ENCODE data around the gene ZNF350. TPM values are rescaled to one million over a fixed set of nuclear protein-coding genes. Genes with fewer than 3 reads are reported as not detected.
"Not testable (repeated sequence)": the region's sequence is repeated elsewhere in the genome, so short reads cannot be mapped to it uniquely, and the experiment has no call there.

ZNF350 gene
- total RNA-seq, 1 donor from 2014 or later = 16.0 TPM

DNA sequence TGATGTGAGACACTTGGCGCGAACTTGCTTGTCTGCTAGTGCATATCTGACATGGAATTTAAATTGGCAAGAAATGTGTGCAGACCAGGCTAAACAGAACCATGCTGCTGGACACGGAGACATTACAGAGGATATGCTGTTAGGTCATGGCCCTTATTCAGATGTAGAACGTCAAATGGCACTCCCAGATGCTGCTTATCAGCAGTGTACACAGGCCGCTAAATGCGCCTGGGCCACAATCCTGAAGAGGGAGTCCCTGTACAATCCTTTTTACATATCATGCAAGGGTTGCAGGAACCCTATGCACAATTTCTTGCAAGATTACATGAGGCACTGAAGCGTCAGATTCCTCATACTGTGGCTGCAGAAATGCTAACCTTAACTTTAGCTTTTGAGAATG lies 9.3 kb downstream of the ZNF350 start:
- DNase-seq (ENCODE audit: low spot score) (no peak), ATAC-seq (no peak)
- intact Hi-C loops (cut with DNase I) = no loop called here

DNA sequence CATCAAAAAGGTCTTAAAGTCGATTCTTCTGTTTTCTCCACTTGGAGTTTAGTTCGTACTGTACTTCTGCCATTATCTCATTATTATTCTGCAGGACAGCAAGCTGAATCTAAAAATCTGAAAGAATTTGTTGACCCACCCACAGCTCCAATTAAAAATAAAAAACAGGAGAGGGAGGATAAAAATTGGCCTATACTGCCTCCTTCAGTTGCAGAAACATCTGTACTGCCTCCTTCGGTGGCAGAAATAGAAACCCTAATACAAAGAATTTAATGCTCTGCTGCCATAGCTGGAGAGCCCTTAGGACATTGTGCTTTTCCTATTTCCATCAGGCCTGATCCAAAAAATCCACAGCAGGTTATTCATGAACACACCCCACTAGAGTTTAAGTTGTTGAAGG lies 9.8 kb downstream of the ZNF350 start:
- intact Hi-C loops (cut with DNase I) = no loop called here
- DNase-seq (ENCODE audit: low spot score) = no peak
- ATAC-seq = no peak

DNA sequence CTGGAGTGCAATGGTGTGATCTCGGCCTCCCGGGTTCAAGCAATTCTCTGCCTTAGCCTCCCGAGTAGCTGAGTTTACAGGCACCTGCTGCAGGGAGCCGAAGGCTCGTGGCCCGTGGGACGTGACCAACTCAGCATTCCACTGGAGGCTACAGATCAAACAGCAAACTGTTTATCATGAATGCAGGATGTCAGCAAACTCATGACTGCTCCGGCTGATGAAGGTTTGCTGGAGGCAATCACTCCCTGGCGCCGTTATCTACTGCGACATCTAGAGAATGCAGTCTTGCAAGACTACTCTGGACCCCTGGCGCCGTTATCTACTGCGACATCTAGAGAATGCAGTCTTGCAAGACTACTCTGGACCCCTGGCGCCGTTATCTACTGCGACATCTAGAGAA lies 10.9 kb downstream of the ZNF350 start:
- ATAC-seq; DNase-seq (ENCODE audit: low spot score); intact Hi-C loops (cut with DNase I): not testable (repeated sequence)

DNA sequence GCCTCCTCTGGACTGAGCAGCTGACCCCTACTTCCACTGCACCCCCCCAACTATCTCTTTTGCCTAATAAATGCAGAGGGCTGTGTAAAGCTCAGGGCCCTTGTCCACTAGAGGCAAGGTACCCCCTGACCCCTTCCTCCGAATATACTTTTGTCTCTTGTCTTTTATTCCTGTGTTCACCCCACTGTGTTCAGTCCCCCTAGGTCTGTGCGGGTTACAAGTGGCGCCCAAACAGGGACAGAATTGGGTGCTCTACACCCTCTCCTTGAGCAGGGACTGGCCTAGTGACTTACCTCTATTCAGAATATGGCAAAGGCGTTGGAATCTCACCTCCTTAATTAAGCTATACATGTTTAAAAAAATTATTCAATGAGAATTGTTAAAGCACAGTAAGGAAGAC lies 15.0 kb downstream of the ZNF350 start:
- intact Hi-C loops (cut with DNase I) = no loop called here
- ATAC-seq = no peak
- no peak for DNase-seq (ENCODE audit: low spot score)

- DNase-seq (ENCODE audit: low spot score) (no peak), ATAC-seq (no peak)
- intact Hi-C loops (cut with DNase I) = no loop called here
These were observed 15.9 kb downstream of the ZNF350 start for GRCh38 chr19:51970718-51971117.

GRCh38 chr19:51965583-51965982 lies 21.1 kb downstream of the ZNF350 start:
- ATAC-seq (no peak), DNase-seq (ENCODE audit: low spot score) (no peak)
- intact Hi-C loops (cut with DNase I) = no loop called here

GRCh38 chr19:51960621-51961233 lies 25.9 kb downstream of the ZNF350 start:
- intact Hi-C loops (cut with DNase I); DNase-seq (ENCODE audit: low spot score); ATAC-seq: not testable (repeated sequence)

DNA sequence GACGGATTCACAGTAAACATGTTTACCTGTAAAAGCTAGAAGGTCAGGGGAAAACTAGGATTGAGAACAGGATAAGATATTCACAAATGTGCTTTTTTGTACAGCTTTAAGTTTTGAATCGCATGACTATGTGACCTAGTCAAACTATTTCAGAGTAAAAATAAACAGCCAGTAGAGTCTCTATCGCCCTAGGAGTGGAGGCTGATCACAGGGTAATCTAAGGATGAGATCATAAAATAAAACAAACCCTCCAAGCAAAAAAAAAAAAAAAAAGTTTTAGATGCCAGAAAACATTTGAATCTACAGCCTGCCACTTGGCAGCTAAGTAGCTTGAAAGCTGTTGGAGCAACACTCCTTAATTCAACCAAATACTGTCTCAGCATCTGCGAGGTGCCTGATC lies 26.8 kb downstream of the ZNF350 start:
- DNase-seq (ENCODE audit: low spot score) = no peak
- ATAC-seq = no peak
- intact Hi-C loops (cut with DNase I) = no loop called here

GRCh38 chr19:51957846-51958245 lies 28.8 kb downstream of the ZNF350 start:
- intact Hi-C loops (cut with DNase I); ATAC-seq; DNase-seq (ENCODE audit: low spot score): not testable (repeated sequence)

DNA sequence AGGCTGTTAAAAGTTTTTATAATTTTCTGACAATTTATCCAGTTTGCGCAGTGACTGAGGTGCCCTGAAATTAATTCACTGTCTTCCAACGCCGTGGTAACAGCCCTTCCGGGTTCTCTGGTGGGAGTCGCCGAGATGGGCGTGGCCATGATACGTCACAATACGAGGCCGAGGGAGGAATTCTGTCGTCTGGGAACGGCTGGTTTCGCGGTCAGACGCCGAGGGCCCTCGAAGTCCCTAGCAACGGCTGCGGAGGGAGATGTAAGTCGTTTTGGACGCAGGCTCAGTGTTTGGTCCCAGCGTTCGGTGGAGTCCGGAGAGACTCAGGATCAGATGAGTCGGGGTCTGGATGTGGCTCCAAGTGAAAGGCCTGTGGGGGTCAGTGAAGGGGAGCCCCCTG lies 37.7 kb downstream of the ZNF350 start:
- no peak for ATAC-seq

GRCh38 chr19:51946602-51947001 lies 40.0 kb downstream of the ZNF350 start:
- ATAC-seq (no peak), DNase-seq (ENCODE audit: low spot score) (no peak)
- intact Hi-C loops (cut with DNase I) = no loop called here

More for the DNA sequence above, 37.7 kb downstream of the ZNF350 start:
- no peak for DNase-seq (ENCODE audit: low spot score)
- intact Hi-C loops (cut with DNase I) = no loop called here

GRCh38 chr19:51944798-51945552 lies 41.7 kb downstream of the ZNF350 start:
- DNase-seq (ENCODE audit: low spot score) (no peak), ATAC-seq (no peak)
- intact Hi-C loops (cut with DNase I) = no loop called here

DNA sequence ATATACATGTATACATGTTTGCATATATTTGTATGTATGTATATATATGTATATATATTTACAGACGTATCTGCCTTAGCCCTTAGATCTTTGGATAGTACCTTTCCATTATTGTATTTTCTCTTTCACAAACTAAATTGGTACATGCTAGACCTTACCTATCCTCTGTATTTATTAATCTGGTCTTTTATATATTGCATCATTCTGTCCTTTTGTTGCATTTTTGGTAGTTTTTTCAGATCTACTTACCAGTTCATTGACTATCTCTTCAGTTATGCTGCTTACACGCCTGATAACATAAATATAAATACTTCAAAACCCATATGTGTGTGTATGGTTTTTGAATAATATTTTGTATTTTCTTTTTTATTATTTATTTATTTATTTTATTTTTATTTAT lies 47.7 kb downstream of the ZNF350 start:
- ATAC-seq = no peak
- intact Hi-C loops (cut with DNase I) = no loop called here
- no peak for DNase-seq (ENCODE audit: low spot score)

- ATAC-seq = no peak
- intact Hi-C loops (cut with DNase I) = no loop called here
These were observed 54.7 kb downstream of the ZNF350 start for GRCh38 chr19:51931921-51932320.

DNA sequence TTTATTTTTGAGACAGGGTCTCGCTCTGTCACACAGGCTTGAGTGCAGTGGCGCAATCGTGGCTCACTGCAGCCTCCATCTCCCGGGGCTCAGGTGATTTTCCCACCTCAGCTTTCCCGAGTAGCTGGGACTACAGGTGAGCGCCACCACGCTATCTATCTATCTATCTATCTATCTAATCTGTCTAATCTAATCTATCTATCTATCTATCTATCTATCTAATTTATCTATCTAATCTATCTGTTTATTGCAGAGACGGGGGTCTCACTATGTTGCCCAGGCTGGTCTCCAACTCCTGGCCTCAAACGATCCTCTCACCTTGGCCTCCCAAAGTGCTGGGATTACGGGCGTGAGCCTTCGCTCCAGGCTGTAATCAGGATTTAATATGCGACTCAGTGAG lies 58.8 kb downstream of the ZNF350 start:
- ATAC-seq = no peak
- DNase-seq (ENCODE audit: low spot score) = no peak
- intact Hi-C loops (cut with DNase I) = no loop called here

More at GRCh38 chr19:51931921-51932320, 54.7 kb downstream of the ZNF350 start:
- no peak for DNase-seq (ENCODE audit: low spot score)

- peak; percentile 99 for ATAC-seq
- intact Hi-C loops (cut with DNase I) = no loop called here
- peak; percentile 88 for DNase-seq (ENCODE audit: low spot score)
These were observed 59.6 kb downstream of the ZNF350 start, which contains the start of gene ZNF613 for GRCh38 chr19:51926784-51927741. Gene ZNF613 (plus strand): TSS chr19:51927472. CDS start chr19:51936221, 8,749 bp downstream.

- no peak for ATAC-seq
- intact Hi-C loops (cut with DNase I) = no loop called here
- DNase-seq (ENCODE audit: low spot score) = no peak
These were observed 60.2 kb downstream of the ZNF350 start for GRCh38 chr19:51926426-51926783.

- intact Hi-C loops (cut with DNase I) = no loop called here
- DNase-seq (ENCODE audit: low spot score) (no peak), ATAC-seq (no peak)
These were observed 64.7 kb downstream of the ZNF350 start for GRCh38 chr19:51921949-51922348.

DNA sequence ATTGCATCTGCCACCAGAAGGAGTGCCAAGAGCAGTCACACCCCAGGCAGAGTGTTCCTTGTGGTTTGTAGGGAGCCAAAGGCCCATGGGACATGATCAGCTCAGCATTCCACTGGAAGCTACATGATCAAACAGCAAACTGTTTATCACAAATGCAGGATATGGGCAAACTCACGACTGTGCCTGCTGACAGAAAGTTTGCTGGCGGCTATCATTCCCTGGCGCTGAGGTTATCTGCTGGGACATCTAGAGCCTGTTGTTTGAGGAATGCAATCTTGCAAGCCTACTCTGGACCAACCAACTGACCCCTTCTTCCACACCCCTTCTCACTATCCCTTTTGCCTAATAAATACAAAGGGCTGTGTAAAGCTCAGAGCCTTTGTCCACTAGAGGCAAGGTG lies 67.0 kb downstream of the ZNF350 start:
- no peak for DNase-seq (ENCODE audit: low spot score)
- ATAC-seq = no peak
- intact Hi-C loops (cut with DNase I) = no loop called here

DNA sequence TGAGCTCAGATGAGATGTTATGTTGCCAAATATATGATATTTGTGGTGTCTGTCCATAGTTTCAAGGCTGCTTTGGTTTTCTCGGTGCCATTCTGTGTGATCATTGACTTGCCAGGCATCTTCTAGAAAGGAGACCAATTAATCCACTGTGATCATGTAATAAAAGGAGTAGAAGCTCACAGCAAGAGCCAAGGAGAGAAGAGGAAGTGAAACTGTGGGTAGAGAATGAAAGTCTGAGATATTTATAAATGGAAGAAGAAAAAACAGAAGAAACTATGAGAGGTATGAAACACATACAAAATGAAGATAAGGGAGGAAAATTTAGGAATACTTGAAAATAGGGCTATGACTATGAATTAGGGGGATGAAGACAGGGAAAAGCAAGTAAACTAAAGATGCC lies 70.5 kb downstream of the ZNF350 start:
- ATAC-seq (no peak), DNase-seq (ENCODE audit: low spot score) (no peak)
- intact Hi-C loops (cut with DNase I) = no loop called here
